GM19351 (cell line): ENCODE data around the gene CPA2.
"Not testable (repeated sequence)": the region's sequence is repeated elsewhere in the genome, so short reads cannot be mapped to it uniquely, and the experiment has no call there.

ENCODE experiments used
- ATAC-seq: cut with Tn5 transposase; IDR thresholded peaks from one replicate; pipeline ENCODE4 v1.9.1; 2021; ENCODE audit warnings: mild to moderate bottlenecking, moderate library complexity; ENCODE audit not compliant: unreplicated experiment

The CPA2 gene

DNA sequence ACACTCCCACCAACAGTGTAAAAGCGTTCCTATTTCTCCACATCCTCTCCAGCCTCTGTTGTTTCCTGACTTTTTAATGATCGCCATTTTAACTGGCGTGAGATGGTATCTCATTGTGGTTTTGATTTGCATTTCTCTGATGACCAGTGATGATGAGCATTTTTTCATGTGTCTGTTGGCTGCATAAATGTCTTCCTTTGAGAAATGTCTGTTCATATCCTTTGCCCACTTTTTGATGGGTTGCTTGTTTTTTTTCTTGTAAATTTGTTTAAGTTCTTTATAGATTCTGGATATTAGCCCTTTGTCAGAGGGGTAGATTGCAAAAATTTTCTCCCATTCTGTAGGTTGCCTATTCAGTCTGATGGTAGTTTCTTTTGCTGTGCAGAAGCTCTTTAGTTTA lies 17.0 kb upstream of the CPA2 start:
- ATAC-seq = not testable (repeated sequence)

DNA sequence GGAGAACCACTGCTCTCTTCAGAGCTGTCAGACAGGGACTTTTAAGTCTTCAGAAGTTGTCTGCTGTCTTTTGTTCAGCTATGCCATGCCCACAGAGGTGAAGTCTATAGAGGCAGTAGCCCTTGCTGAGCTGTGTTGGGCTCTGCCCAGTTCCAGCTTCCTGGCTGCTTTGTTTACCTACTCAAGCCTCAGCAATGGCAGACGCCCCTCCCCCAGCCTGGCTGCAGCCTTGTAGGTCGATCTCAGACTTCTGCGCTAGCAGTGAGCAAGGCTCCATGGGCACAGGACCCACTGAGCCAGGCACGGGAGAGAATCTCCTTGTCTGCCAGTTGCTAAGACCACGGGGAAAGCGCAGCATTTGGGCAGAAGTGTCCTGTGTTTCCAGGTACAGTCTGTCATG lies 12.1 kb upstream of the CPA2 start:
- ATAC-seq = no peak

DNA sequence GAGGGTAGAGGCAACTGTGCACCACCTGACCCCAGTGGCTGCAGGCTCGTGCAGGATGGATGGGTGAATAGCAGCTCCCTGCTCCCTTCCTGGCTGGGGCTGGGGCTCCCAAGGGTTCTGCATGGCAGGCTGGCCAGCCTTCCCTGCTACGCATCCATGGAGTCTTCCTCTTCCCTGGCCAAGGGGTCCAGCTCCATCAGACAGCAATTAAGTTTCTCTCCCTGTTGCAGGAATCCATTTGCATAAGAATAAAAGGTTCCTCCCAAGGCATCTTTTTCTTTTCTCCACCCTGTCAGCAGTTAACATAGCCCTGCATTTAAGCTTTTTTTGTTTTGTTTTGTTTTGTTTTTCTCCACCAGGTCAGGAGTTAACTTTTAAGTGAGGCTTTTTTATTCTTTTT lies 10.0 kb upstream of the CPA2 start:
- ATAC-seq = no peak

DNA sequence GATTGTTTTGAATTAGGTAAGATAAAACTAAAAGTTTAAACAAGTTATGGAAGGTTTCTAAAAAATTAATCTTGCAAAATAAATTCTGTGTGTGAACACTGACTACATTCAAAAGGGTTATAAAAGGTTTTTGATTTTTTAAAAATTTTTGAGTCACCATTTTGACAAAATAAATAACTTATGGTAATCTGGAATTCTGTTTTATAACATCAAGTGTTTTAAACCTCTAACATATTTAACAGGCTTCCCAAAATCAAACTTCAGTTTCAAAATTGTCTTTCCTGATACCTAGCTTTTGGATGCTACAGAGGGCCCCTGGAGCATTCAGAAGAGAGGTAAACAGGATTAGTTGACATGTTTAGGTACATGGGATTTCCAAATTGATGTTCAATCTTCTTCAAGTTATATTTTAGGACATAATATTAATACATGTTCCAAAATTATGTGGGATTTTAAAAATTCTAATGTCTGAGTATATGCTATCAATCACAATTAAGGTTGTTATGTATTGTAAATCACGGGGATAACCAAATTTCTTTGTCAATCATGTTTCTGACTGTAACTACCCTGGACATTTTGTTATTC lies 8.1 kb upstream of the CPA2 start:
- ATAC-seq = no peak

DNA sequence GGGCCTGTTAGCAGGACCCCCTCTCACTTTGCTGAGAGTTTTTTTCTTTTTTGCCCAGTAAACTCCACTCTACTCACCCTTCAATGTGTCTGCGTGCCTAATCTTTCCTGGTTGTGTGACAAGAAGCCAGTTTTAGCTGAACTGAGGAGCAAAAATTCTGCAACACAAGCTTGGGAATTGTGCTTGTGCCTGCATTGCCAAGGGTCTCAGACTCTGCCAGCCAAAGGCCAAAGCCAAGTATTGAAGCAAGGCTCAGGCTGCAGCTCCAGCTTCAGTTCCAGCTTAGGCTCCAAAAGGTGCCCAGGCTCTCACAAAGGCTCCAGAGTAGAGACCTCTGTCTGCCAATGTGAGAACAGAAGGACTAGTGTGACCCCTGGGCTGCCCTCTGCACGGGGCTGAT lies 4.2 kb upstream of the CPA2 start:
- no peak for ATAC-seq

DNA sequence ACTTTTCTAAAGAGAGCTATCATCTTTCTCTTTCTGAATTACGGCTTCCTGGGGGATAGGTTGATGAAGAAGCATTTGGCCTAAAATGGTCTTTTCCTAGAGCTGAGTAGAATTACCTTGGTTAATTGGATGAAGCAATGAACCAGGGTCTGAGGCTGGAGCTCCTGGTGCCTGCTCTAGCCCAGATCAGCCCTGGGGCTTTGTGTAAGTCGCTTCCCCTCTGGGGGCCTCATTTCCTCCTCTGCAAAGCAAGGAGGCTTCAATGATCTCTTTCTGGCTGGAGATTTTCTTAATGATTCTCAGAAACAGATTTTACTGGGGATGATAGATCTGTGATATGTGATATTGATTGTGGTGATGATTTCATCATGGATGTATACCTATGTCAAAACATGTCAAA lies 3.5 kb upstream of the CPA2 start:
- no peak for ATAC-seq

DNA sequence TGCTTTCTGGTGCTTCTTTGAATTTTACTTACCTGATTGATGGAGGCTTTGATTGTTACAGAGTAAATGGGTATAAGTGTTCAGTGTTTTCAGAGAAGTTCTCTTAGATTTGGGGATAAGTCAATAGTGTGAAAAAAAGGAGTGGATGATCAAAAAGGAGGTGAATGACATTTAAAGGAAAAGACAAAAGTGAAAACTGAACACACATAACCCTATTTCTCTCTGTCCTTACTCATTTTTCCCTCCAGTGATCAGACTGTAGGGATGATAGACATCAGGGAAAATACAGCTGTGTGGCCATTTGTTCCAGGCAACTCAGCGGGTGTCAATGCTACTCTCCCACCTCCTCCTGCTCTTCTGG lies 278 bp downstream of the CPA2 start:
- ATAC-seq = no peak

DNA sequence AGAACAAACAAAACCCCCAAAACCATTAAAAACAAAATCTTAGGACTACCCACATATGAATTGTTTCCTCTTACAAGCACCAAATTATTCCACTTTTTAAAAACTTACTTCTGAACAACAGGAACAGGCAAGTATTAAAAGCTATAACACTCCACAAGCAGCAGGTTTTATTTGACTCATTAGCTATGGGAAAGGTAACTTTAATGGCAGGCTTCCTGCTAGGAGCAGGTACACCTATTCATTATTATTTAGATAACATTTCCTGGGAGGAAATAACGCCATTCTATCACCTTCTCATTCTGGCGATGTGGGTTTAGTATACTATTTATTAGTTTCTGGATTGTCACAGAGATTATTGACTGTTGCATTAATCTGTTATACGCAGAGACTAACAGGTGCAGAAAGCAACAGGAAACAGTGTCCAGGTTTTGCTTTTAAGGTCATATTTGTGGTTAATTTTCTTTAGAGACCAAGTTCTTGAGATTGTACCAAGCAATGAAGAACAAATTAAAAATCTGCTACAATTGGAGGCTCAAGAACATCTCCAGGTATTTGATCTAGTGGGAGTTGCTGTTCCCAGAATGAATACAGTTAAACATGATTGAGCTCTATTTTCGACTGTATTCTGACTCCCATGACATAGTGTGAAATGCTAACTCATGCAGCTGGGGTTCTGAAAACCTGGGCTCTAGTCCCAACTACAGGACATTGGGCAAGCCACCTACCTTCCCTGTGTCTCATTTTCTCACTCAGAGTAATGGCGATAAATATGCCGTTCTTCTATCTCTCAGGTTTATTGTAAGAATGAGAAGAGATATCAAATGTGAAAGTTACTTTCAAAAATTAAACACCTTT lies 2.0 kb downstream of the CPA2 start:
- no peak for ATAC-seq

DNA sequence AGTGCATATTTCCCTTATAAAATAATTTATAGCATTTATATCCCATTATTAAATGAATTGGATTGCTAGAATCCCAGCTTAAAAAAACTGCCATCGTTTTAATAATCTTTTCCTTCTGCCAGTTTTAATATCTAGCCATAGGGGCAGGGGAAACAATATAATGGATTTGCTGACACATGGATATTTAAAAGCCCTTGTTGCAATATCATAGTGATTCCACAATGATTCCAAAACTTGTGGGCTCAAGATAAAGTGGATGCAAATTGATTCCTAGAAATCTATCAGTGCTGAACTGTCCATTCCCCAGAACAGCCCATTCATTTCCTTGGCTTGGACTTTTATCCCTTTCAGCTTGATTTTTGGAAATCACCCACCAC lies 2.6 kb downstream of the CPA2 start:
- ATAC-seq = no peak

DNA sequence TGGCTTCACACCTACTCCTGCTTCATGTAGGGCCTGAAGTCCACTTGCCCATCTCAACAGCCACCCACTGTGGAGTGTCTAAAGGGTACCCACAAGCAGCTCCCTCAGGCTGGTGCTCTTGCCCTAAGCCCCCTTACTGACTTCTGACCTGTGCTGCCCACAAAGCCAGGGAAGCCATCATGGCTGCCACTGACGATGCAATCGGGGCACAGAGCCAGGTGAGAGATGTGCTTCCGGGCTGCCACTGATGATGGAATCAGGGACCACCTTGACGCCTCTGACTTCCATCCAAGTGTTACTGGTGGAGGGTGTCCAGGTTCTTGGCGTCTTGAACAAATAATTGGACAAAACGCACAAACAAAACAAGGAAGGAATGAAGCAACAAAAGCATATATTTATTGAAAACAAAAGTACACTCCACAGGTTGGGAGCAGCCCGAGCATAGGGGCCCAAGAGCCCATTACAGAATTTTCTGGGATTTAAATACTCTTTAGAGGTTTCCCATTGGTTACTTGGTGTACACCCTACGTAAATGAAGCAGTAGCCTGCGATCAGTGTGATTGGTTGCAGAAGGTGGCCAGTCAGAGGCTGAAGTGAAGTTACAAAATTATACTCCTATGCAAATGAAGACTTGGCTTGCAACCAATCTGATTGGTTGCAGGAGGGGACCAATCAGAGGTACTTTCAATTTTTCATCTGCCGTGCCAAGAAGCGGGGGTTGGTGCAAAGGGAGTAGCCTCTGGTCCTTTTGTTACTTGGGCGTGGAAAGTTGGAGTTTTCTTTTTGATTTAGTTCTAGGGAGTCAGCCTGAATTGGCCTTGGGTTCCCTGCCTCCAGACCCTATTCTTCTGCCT lies 4.5 kb downstream of the CPA2 start:
- ATAC-seq = no peak

DNA sequence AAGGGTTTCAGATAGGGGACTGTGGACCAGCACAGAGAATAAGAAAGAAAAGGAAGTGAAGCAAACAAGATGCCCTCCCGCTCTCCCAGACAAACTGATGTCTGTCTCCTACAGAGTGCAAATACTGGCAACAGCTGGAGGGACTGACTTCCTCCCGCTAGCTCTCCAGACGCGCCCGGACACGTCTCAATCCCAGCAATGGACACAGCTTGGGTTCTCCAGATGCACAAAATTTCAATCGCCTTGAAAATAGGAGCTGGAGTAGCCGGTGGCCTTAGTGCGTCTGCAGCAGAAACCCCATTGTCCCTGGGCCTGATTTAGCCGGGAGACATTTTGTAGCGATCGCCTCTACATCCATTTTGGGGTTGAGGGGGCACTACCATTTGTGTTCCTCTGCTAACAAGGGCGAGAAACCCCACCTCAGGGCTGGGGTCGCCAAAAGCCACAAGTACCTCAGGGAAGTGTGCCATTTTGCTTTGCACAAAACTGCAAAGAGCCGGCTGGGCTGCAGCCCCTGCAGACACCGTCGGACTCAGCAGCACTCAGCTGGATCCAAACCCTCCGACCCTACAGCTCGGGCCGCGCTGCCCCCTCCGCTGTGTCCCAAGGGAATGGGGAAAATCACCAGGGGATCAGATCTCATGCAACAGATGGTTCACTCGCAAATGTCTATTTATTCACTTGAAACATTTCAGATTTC lies 5.9 kb downstream of the CPA2 start:
- no peak for ATAC-seq

DNA sequence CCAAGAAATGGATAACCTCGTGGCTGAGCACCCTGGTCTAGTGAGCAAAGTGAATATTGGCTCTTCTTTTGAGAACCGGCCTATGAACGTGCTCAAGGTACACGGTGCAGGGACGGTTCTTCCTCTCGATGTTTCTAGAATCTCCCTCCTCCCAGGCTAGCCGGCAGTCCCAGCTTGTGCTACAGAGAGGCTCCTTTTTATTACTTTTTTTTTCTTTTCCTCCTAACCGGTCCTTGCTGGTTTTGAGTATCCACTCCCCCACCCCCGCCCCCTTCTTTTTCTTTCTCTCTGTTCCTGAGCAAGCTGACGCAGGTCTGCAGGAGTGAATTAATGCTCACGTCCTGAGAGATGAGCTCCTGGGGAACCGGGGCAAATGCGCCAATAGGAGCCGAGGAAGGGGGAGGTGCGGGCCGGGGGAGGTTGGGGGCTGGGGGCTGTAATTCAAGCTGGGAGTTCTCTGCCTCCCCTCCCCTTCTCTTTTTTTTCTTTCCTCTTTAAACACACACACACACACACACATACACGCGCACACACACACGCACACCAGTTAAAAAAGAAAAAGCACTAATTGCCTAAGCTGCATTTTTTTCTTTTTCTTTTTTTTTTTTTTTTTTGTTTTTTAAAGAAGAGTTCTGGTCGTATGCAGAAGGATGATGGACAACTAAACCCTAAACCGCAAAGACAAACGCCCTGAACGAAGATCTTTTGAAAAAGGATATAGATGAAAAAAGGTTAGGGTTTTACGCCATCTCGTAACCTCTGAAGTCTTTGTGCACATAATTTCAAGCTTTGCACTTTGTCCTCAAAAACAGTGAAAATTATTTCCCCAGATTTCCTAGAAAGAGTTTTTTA lies 6.6 kb downstream of the CPA2 start:
- no peak for ATAC-seq

DNA sequence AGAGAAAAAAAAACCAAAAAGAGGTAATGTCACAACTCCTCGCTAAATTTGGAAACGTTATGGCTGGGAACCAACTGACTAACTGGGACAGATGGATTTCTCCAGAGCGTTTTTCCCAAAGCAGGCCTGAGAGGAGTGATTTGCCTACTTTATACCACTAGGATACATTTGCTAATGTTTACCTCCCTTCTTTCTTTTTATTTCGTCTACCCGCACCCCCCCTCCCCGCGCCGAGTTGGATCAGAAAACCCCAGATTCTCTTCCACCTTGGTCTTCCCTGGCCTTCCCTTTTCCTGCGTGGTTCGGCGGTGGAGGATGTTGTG lies 7.2 kb downstream of the CPA2 start:
- ATAC-seq = no peak

DNA sequence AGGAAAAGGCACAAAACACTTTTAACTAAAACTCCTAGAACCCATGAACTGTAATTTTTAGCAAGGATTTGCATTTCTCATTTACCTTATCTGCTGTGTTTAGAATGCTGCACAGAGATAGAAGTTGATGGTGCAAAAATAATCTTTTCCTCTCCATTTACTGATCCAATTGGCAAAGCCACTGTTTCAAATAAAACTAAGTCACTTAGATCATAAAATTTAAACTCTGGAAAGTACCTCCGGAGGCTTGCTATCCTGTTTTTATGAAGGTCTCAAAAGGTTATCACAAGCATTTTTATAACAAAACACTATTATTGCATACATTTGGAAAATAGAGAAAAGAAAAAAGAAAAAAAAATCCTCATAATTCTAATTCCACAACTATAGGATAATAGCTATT lies 7.6 kb downstream of the CPA2 start:
- no peak for ATAC-seq

DNA sequence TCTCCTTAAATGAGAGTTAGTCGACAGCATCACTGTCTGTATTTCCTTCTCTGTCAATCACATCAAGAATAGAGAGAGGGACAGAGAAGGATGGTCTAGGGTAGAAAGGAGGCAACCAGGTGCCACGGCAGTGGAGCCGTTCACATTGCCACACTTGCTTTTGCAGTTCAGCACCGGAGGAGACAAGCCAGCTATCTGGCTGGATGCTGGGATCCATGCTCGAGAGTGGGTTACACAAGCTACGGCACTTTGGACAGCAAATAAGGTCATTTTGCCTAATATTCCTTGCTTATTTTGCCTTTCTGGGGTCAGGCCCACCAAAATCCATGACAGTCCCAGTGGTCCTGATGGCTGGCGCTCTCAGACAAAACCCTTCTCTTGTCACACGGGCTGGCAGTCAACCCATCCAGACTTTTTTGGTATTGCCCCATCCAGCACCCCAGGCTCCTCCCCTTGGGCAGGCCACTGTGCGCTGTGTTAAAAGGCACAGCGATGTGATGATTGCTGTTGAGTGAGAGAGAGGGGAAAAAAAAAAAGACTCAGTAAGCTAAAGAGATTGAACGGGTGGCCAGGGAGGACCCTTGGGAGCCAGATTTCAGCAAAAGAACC lies 8.4 kb downstream of the CPA2 start:
- ATAC-seq = no peak

DNA sequence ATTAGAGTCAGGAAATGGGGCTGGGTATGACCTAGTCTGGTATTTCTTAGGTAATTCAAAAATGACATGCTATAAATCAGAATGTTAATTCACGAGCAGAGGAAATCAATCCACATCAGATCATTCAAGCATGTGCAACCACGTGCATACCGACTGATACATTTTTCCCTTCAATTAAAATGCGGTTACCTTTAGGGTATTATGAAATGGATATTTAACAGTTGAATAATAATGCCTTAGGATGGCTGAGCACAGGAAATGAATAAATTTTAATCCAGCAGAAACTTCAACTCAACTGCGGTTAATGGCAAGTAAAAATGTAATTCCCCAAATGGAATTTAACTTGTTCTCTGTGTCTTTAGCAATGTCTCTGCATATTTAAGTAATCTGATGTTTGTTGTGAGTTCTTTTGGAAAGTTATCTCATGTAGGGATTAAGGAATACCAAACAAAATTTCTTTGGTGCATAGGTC lies 9.2 kb downstream of the CPA2 start:
- ATAC-seq = no peak

DNA sequence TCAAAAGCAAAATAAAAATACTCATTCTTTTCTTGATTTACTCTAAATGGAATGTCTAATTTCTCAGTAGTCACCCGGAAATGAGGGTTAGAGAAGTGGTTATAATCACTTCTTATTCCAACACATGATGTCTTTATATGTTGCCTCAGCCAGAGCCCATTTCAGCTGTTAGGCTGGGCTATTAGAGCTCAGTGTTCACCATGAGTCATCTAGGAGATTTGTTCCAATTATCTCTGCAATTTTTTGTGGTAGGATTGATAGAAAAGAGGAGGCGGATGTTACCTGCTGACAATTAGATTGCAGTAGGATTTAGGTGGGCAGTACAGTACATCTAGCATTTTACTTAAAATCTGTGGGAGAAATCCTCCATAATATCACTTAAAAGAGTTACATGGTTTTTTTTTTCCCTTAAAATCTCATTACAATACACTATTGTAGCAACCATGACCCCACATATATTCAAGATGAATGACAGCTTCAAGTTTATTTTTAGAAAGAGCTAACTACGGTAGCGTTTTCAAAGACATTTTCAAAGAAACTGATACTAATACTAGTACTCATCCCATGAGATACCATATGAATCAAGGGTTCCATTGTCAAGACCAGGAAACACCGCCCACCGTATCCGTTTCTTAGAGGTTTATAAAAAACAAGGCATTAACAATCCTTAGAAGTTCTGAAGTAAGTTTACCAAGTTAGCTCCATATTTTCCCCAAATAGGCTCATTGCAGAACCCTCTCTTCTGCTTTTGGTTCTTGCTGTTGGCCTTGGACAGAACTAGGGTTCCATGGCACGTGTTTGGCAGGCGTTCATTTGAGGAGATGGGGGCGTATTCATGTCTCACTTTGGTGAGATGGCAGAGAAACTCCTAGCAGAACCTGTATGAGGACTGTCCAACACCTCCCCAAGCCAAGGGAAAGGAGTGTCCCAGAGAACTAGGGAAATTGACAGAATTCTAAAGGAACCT lies 10.4 kb downstream of the CPA2 start:
- no peak for ATAC-seq

DNA sequence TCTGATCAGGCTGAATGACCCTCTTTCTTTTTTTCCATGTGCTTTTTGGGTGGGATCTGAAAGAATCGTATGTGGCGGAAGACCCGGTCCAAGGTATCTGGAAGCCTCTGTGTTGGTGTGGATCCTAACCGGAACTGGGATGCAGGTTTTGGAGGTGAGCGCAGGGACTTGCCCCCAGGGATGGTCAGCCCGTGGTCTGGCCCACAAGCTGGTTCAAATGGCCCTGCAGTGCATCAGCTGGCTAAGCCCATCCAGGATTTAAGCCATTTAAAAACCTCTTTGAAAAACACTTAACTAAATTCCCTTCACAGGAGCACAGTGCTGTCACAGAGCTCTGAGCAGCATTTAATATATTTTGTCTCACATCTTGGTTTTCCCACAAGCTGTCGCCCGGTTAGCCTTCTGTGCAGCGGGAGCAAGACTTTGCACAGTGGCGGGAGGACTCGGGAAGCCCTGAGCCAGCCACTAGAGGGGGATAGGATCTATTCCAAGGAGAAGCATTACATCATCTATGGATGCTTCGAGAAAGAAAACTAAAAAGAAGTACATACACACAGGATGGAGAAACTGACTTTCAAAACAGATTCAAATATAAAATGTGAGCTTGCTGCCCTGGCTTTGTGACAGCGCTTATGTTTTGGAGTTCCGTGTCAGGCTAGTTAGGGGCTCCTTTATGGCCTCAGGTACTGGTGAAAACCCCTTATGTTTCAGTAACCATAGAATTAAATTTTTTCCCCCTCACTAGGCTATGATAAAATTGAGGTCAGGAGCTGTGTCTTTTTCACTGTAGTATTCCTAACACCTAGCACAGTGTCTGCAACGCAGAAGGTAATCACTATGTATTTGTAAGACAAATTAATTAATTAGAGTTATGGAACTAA lies 11.3 kb downstream of the CPA2 start:
- no peak for ATAC-seq
